HCEC 1CT (cell line): Measurements from ENCODE around the gene MRFAP1.
A peak's percentile ranks its signal among the peaks of the same experiment; 100 is the strongest.
"Not testable (repeated sequence)": the region's sequence is repeated elsewhere in the genome, so short reads cannot be mapped to it uniquely, and the experiment has no call there.

Experiments
- DNase-seq: peaks from one replicate; pipeline ENCODE4 v3.0.0-alpha.2; 2017

The MRFAP1 gene

GRCh38 chr4:6641164-6641970 lies 882 bp downstream of the MRFAP1 start:
- DNase-seq, result peak; percentile 38

GRCh38 chr4:6641971-6642320 lies 1.5 kb downstream of the MRFAP1 start:
- DNase-seq, result no peak

GRCh38 chr4:6643141-6643847 lies 2.8 kb downstream of the MRFAP1 start:
- DNase-seq, result no peak

GRCh38 chr4:6644792-6645530 lies 4.5 kb downstream of the MRFAP1 start:
- no peak for DNase-seq

DNA sequence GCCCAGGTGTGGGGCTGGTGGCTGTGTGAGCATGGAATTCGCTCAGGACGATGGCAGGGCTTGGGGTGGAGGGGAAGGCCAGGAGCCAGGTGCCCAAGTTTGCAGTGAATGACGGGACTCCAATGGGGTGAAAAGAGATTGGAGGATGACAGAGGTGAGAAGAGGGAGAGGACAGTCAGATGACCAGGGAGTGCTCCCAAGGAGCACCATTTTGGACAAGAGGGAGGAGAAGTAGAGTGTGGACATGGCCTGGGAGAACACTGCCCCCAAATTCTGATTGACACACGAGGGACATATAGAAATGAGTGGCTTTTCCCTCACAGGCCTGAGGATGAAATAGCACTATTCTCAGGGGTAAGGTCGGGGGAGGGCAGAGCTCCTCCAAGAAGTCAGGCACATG lies 6.7 kb downstream of the MRFAP1 start:
- DNase-seq, result no peak

- DNase-seq, result no peak
Measured at GRCh38 chr4:6647582-6648230, 7.2 kb downstream of the MRFAP1 start.

DNA sequence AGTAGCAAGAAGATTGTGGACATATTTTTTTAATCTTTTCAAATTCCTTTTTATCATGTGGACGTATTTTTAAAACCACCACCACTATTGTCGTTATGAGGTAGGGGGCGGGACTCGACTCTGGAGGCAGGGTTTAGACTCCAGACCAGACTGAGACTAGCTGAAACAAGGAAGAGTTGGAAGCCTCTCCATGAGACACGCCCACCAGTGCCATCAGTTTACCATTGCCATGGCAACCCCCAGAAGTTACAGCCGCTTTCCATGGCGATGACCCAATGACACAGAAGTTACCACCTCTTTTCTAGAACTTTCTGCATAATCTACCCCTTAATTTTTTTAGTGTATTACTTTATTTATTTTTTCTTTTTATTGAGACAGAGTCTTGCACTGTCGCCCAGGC lies 8.7 kb downstream of the MRFAP1 start:
- no peak for DNase-seq

DNA sequence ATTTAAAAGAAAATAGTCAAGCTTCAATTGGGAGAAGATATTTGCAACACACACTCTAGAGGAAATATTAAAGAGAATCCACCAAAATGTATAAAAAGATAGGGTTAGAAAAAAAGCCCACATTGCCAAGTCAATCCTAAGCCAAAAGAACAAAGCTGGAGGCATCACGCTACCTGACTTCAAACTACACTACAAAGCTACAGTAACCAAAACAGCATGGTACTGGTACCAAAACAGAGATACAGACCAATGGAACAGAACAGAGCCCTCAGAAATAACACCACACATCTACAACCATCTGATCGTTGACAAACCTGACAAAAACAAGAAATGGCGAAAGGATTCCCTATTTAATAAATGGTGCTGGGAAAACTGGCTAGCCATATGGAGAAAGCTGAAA lies 13.7 kb downstream of the MRFAP1 start:
- DNase-seq, result not testable (repeated sequence)

GRCh38 chr4:6655291-6655690 lies 14.8 kb downstream of the MRFAP1 start:
- not testable (repeated sequence) for DNase-seq

GRCh38 chr4:6655924-6656323 lies 15.4 kb downstream of the MRFAP1 start:
- no peak for DNase-seq

DNA sequence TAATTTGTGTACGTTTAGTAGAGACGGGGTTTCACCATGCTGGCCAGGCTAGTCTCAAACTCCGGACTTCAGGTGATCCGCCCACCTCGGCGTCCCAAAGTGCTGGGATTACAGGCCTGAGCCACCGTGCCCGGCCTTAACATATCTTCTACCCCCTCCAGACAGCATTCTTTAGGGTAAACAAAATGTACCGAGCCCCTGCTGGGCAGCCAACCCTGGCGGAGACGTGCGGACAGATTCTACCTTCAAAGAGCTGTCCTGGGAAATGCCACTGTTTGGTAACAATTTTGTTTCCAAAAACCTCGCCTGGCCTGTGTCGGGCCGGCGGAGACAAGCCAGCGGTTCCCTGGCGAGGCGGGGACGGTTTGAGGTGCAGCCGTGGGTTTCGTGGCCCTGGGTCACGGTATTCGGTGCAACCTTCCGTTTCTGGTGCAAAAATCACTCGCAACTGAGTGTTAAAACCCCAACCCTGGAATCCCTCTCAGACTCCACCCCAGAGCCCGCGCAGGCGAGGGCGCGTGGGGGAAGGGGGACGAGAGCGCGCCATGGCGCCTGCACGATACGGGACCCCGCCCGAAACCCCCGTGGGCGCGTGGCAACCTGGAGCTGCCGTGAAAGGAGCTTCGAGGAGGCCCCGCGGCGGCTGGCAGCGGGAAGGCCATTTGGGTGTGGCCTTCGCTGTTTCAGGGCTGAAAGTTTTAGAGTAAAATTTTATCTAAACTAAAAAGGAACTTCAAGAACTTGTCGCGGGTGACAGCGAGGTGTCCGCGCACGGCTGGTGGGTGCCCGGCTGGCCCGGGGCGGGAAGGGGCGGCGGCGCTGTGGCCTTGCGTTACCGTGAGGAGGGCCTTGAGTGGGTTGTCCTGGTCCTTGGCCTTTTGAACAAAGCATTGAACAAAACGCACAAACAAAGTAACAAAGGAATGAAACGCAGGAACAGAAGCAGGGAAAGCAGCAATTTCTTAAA lies 17.0 kb downstream of the MRFAP1 start:
- no peak for DNase-seq

GRCh38 chr4:6658209-6658595 lies 17.7 kb downstream of the MRFAP1 start:
- no peak for DNase-seq

DNA sequence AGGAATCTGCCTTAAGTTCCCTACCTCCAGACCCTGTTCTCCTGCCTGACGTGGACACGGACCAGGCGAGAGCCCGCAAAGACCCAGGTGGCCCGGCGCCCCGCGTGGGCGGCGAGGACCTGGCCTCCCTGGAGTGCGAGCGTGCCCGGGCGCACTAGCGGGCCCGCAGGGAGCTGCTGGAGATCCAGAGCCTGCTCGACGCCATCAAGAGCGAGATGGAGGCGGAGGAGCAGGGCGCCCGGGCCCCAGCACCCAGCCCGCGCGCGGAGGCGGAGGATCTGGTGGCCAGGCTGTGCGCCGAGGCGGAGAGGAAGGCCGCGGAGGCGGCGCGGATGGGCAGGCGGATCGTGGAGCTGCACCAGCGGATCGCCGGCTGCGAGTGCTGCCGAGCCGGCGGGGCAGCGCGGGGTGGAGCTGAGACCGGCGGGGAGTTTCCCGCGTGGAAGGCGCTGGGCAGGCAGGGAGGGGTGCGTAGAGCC lies 18.2 kb downstream of the MRFAP1 start:
- no peak for DNase-seq

DNA sequence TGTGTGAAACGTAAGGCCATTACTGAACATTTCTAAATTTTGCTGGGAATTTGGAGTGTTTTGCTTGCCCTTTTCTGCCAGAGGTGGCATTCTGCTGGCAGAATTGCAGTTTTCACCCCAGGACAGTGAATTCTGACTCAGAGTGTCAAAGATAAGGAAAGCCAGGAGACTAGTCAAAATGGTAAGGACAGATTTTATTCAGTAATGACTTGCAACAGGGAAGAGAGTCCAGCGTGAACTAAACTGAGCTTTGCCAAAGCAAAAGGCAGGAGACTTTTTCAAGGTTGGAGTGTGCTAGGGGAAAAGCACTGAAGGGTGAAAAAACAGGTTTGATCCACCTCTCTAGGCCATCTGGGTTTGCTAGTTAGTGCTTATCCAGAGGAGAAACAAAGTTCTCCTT lies 19.4 kb downstream of the MRFAP1 start:
- no peak for DNase-seq

DNA sequence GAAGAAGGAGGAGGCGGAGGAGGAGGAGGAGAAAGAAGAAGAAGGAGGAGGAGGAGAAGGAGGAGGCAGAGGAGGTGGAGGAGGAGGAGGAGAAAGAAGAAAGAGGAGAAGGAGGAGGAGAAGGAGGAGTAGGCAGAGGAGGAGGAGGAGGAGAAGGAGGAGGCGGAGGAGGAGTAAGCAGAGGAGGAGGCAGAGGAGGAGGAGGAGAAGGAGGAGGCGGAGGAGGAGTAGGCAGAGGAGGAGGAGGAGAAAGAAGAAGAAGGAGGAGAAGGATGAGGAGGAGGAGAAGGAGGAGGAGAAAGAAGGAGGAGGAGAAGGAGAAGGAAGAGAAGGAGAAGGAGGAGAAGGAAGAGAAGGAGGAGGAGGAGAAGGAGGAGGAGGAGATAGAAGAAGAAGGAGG lies 19.9 kb downstream of the MRFAP1 start:
- no peak for DNase-seq

DNA sequence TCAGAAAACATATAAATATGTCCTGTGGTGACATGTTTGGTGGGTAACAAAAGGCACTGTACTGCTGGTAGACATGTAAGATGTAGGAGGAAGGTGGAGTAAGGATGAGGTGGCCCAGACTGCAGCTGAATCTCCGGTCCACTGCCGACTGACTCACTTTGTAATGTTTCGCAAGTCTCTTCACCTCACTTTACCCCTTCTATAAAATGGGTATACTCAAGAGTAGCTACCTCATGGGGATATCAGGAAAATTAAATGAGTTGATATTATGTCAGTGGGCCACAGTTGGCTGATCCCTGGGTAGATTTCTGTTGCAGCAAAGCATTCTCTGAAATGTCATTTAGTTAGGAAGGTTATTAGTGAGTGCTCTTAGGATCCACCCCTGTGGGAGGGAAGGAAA lies 22.1 kb downstream of the MRFAP1 start:
- no peak for DNase-seq

DNA sequence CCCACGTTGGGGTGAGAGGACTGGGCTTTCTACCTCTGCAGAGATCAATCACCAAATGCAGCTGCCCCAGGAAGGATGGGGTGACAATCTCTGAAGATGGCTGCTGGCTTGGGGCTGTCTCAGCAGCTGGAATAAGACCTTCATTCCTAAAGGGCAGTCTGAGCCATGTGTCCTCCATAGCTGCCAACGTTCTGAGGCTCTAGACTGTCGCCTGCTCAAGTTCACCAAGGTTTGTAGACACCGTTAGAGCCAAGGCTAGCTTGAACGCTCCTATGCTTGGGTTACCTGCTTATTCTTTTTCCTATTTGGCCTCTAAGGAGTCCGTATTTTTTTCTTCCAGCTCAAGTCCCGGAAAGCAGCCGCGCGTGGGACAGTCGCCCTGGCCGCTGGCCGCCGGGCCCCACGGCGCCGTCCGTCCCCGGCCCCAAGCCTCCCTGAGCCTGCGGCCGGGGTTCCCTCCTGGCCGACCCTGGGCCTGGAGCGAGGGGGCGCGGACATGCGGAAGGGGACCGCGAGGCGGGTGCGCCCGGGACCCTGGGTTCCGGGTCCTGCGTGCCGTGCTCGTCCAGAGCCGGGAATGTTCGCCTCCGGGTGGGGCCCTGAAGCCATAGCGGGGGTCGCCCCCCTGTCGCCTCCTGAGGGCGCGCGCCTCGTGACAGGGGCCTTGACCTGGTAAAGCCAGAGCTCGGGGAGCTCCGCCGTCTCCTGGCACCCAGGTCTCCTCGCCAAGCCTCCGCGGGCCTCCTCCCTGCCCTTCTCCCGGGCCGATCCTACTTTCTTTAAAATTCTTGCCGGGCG lies 23.3 kb downstream of the MRFAP1 start:
- no peak for DNase-seq

DNA sequence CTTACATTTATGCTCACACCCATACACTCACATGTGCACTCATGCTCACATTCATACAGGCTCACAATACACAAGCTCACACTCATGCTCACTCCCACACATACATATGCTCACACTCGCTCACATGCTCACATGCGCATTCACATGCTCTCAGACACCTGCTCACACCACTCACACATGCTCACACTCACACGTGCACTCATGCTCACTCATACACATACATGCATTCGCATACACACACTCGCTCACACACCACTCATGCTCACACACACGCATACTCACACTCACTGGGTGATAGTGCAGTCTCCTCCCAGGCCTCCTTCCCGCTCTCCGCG lies 24.8 kb downstream of the MRFAP1 start:
- no peak for DNase-seq

DNA sequence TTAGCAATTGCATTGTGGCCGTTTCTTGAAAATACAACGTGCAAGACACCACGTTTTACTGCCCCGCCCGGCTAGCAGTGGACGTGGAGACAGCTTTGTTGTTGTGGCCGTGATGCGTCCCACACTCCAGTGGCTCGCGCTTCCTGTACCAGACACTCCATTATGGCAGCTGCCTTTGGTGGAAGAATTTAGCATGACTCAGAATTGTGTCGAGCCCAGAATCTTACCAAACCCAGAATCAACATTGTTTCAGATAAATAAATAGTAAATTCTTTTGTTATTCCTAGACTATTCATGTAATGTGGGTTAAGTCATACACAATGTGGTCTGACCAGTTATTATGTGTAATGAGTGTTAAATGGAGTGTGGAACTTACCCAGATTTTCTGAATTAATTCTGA lies 27.9 kb downstream of the MRFAP1 start:
- peak; percentile 41 for DNase-seq

- no peak for DNase-seq
Measured at GRCh38 chr4:6671648-6672047, 31.2 kb downstream of the MRFAP1 start.

DNA sequence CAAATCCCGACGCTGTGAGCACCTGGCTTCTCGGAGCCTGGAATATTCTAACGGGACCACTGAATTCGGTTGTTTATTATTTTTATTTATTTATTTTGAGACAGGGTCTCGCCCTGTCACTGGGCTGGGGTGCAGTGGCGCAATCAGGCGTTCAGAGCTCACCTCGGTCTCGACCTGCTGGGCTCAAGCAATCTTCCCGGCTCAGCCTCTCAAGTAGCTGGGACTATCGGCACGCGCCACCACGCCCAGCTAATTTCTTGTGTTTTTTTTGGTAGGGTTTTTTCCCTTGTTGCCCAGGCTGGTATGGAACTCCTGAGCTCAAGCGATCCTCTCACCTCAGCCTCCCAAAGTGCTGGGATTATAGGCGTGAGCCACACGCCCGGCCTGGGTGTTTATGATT lies 31.6 kb downstream of the MRFAP1 start:
- DNase-seq, result no peak
